SHP77 treated with DMSO at 0.1 percent for 48 hours (cell line): ENCODE data around the gene BUD23.
"Not testable (repeated sequence)": the region's sequence is repeated elsewhere in the genome, so short reads cannot be mapped to it uniquely, and the experiment has no call there.

Source experiments
- DNase-seq: peaks from one replicate; lab custom pipeline; 2025; lab: John Stamatoyannopoulos, UW

Gene BUD23

GRCh38 chr7:73668103-73668885 lies 15.1 kb upstream of the BUD23 start:
- no peak for DNase-seq

DNA sequence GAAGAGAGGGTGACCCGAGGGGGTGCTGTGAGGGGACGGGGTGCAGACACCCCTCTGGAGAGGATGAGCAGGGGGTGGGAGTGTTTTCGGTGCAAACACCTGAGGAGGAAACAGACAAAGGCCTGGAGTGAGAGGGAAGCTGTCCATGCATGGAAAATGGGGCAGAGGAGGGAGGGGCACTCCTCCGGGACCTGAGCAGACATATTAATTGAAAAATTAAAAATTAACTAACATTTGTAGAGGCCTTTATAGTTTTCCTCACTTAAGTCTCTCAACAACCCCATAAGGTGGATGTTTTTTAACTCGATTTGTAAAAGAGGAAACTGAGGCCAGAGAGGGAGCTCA lies 14.5 kb upstream of the BUD23 start:
- DNase-seq, result no peak

DNA sequence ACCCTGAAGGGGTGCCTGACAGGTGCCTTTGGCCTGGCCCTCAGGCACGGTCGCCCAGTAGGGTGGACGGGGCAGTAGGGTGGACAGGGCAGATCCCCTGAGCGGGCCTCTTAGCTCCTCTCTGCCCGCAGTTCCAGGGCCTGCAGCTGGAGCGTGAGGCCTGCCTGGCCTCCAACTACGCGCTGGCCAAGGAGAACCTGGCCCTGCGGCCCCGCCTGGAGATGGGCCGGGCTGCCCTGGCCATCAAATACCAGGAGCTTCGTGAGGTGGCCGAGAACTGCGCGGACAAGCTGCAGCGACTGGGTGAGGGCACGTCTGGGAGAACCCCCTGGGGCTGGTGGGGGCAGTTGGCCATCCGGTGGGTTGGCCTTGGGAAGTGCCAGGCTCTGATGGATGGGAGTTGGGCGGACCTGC lies 14.1 kb upstream of the BUD23 start:
- DNase-seq, result no peak

- no peak for DNase-seq
Measured at GRCh38 chr7:73669858-73670385, 13.5 kb upstream of the BUD23 start.

- DNase-seq, result no peak
Measured at GRCh38 chr7:73671322-73671661, 12.1 kb upstream of the BUD23 start.

- DNase-seq, result no peak
Measured at GRCh38 chr7:73671857-73672445, 11.4 kb upstream of the BUD23 start.

DNA sequence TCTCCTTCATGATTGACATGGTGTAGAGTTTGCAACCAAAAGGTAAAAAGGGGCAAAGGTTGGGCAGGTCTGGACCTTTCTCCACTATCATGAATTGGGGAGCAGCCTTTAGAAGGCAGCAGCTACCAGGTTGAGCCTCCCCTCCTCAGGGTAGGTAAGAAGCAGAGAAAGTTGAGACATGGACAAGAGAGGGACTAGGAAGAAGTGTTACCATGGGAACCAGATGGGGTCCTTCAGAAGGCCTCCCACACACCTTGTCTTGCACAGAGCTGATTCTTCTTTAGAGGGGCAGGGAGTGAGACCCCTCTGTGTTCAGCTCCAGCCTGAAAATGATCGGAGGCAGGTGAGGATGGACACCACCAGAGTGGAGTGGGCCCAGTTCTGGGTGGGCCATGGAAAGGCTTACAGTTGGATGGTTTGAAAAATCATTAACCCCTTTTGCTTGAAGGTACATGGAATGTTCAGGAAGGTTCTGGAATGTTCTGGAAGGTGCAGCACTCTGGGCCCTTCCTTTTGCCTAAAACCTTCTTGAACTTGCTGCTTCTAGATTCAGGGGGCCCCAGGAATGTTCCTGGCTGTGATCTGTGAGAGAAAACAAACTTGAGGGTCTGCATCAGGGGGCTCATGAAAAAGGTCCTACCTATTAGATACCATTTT lies 8.8 kb upstream of the BUD23 start:
- no peak for DNase-seq

DNA sequence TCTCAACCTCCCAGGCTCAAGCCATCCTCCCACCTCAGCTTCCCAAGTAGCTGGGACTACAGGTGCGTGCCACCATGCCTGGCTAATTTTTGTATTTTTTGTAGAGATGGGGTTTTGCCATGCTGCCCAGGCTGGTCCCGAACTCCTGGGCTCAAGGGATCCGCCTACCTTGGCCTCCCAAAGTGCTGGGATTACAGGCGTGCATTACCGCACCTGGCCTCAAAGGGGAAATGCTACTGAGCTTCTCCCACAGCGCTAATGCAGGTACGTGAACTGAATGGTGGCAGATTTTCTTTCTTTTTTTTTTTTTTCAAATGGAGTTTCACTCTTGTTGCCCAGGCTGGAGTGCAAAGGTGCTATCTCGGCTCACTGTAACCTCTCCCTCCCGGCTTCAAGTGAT lies 7.3 kb upstream of the BUD23 start:
- DNase-seq, result not testable (repeated sequence)

DNA sequence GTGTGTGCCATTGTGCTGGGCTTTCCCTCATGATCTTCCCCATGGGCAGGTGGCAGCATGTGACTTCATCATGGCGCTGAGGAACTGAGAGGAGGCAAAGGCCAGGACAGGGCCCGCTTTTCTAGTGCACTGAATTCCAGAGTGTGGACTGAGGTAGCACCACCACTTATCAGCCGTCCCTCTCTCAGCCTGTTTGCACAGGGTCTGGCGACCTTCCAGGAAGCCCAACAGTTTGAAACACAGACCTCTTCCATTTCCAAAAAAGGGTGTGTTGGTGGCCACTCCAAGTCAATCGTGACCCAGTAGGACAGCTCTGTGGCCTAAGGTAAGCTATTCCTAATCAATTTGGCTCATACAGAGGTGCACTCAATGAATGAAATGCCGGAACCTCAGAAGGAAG lies 4.5 kb upstream of the BUD23 start:
- no peak for DNase-seq

DNA sequence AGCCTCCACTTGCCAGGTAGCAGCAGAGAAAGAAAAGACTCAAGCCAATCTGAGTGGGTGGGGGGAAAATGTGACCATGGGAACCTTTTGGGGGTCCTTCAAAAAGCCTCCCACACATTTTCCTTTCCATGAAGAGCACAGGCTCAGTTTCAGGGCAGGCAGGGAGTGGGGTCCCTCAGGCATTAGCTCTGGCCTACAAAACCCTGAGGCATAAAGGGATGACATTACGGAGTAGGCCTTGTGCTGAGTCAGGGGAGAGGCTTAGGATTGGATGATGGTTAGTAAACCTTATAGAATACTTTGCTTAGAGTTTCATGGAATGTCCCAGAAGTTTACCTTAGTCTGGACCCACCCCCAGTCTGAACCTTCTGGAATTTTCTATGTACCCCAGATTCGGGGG lies 3.7 kb upstream of the BUD23 start:
- no peak for DNase-seq

- no peak for DNase-seq
Measured at GRCh38 chr7:73680501-73680900, 2.9 kb upstream of the BUD23 start.

DNA sequence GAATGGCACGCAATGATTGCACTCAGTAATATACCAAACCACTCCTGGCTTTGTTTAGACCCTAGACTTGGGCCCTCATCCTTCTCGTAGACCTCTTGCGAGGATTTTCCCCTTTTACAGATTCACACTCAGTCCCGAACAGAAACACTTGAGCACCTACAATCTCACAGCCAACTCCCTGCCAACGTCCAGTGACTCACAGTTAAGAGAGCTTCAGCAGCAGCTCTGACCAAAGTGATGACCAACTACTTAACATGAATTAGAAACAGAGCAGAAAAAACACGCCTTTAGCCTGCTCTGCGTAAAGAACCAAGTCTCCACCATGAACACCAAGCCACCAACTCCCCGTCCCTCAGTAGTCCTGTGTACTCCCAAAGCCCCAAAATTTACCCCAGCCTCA lies 2.4 kb upstream of the BUD23 start:
- no peak for DNase-seq

GRCh38 chr7:73682745-73683055 lies 697 bp upstream of the BUD23 start:
- DNase-seq, result no peak

GRCh38 chr7:73683788-73684693 lies 644 bp downstream of the BUD23 start:
- no peak for DNase-seq

GRCh38 chr7:73685311-73685710 lies 1.9 kb downstream of the BUD23 start:
- no peak for DNase-seq

DNA sequence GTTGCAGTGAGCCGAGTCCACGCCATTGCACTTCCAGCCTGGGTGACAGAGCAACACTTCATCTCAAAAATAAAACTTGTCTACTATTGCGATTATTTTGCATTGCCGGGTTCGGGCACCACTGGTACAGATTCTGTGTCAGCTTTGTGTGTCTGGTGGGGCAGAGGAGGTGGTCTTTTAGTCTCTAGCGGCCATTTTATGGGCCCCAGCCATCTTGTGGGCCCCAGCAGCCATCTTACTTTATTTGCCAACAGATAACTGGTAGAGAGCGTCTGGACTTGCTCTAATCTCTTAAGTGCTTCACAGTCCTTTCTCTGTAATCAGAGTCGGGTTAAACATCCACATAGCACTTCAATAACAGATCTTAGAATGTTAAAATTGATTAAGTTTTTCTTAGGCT lies 4.9 kb downstream of the BUD23 start:
- no peak for DNase-seq

GRCh38 chr7:73690646-73691045 lies 7.2 kb downstream of the BUD23 start:
- DNase-seq, result no peak

GRCh38 chr7:73696372-73696771 lies 13.0 kb downstream of the BUD23 start:
- DNase-seq, result no peak

- DNase-seq, result no peak
Measured at GRCh38 chr7:73698410-73698809, 15.0 kb downstream of the BUD23 start.

DNA sequence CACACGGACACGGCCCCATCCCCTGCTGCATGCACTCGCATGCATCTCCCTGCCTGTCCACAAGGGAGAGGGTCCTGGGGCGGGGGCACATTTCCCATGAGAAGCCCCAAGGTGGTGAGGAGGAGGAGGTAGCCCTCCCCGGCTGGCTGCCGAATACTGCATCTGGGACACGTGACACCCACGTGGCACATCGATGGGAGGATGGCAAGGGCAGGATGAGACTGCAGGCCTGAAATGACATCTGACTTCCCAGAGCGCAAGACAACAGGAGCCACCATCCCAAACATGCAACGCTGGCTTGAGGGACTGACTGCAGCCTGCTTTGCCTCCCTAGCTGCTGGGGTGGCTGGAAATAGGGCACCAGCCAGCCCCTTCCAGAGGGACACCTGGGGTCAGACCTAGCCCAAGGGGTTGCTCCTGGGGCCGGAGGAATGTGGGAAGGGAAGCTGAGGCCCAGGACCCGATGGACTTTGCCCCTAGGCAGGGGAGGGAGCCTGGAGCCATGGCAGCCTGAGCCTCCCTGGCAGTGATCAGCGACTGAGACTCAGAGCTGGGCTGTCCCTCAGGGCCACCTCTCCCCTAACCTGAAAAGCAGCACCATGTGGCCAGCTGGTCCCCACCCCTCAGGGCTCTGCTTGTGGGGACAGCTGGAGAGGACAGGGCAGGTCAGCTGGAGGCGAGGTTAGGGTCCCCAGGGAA lies 16.1 kb downstream of the BUD23 start:
- DNase-seq, result no peak

GRCh38 chr7:73700069-73700423 lies 16.6 kb downstream of the BUD23 start:
- DNase-seq, result no peak

- no peak for DNase-seq
Measured at GRCh38 chr7:73700581-73701134, 17.3 kb downstream of the BUD23 start.
